GM18951 (cell line): ENCODE results near the gene SLC35F4.

ENCODE experiments used
- POLR2A ChIP-seq: IDR thresholded peaks from 4 replicates; pipeline ENCODE4 v1.6.1; 2011; ENCODE audit warnings: mild to moderate bottlenecking; ENCODE audit not compliant: insufficient read length, insufficient read depth; ENCODE audit errors: extremely low read depth
- in situ Hi-C: fragments of 300-500 bp; cut with MboI; formaldehyde crosslinking; loops from one replicate; pipeline ENCODE4 v1.12.0; 2022; ENCODE audit warnings: low sequenced_read_pairs, mixed read lengths, inconsistent platforms; ENCODE audit not compliant: unreplicated experiment

SLC35F4 gene

DNA sequence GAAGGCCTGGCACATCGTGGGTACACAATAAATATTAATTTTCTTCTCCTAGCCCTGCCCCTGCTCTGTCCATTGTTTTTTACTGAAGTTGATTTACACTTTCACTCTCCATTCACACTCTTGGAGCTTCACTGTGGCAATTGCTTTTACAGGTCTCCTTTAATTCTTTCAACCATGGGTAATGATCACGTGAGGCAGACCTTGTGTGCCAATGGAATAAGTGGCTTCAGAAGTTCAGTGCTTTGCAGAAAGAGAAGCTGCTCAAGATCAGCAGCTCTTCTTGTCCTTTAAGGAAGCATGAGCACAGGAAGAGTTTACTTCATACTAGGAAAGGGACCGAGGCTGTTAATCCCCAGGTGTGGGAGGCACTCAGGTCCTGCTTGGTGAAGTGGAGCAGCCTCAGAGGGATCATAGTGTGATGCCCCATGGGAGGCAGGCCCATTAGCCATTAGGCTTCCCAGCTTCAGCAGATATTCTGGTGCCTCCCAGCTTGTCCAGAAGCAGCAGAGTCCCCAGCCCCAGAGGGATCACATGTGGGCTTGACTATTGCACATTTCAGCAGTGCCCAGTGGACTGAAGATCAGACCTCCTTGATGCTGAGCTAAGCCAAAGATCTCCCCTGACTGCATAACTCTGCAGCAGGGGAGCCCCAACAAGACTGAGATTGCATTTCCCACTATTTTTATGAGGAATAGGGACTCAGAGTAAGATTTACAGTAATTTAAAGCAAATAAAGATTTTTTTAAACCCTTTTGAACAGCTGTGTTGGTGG lies 5.0 kb upstream of the SLC35F4 start:
- no peak for TF ChIP-seq POLR2A
- in situ Hi-C loops, result loop anchor here (10.0 to 25.0 kb wide), 2 partner anchors 176 to 334 kb away; no protein-coding TSS in a partner anchor

DNA sequence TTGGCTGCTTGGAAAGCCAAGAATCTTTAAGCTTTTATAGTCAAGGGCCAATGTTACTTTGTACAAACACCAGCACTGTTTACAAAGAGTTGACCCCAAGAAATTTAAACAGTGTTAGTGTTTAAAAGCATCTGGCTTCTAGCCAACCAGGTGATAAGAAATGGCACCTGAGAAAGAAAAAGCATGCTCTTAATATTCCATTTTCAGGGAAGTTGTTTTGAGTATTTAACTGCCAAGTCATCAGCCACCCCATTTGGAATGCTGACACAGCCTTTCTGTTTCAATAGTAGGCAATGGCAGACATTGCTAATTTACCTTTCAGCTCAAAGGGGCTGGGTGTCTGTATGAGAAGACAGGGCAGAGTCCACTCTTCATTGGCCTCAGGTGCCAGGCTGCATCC lies 3.7 kb upstream of the SLC35F4 start:
- TF ChIP-seq POLR2A, result no peak
- in situ Hi-C loops, result loop anchor here (10.0 to 25.0 kb wide), 2 partner anchors 175 to 332 kb away; no protein-coding TSS in a partner anchor

DNA sequence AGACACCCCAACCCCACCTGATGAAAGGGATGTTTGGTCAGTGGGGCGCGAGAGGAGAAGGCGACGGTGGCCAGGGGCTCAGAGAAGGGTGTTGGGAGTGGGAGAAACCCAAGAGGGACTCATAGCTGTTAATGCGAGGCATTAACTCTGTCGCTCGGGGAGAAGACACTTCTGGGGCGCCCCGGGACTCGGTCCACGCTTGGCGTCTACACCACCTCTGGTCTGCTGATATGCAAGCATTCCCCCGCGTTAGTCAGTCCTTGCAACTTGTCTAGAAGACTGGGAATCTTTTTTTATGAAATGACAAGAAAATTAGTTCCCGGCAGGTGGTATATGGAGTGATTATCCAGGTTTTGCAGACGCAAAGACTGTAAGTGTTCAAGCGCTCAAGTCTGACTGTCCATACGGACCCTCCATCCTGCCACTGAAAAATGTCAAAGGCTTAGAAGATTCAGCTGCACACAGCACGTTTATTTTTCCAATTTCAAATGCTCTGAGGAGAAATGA lies 360 bp upstream of the SLC35F4 start:
- TF ChIP-seq POLR2A, result no peak
- in situ Hi-C loops, result loop anchor here (25.0 kb wide), 1 partner anchor 329 kb away; no protein-coding TSS in a partner anchor

DNA sequence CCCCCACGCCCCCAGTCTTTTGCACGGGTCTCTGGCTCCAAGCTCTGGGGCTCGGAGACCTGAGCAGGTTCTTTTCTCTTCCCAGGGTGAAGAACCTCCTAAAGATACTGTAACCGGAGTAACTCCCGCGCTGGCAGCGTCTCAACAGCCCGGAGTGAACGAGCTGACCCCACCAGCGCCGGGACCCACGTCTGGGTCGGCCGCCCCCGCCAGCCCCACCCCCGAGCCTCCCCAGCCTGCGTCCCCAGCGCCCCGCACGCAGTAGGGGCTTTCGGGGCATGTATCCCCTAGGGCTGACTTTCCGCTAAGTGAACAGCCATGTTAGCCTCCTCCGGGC lies 858 bp downstream of the SLC35F4 start:
- in situ Hi-C loops, result loop anchor here (25.0 kb wide), 1 partner anchor 328 kb away; no protein-coding TSS in a partner anchor
- TF ChIP-seq POLR2A, result no peak

DNA sequence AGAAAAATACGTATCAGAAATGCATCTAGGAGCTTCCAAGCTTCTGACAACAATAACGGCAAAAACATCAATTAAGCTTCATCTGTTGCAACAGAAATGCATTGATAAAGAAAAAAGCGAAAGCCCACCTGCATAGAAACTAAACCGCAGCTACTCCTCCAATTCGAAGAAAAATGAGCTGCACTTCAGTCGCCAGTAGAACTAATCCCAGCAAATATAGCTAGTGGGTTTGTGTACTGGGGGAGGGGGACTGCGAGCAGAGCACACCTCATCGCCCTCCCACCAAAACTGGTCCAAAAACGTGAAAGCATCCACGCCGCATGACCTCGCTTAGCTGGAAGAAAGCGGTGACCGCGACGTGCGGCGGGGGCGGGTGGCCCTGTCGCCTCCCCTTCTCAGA lies 1.2 kb downstream of the SLC35F4 start:
- no peak for TF ChIP-seq POLR2A
- in situ Hi-C loops, result loop anchor here (25.0 kb wide), 1 partner anchor 327 kb away; no protein-coding TSS in a partner anchor

DNA sequence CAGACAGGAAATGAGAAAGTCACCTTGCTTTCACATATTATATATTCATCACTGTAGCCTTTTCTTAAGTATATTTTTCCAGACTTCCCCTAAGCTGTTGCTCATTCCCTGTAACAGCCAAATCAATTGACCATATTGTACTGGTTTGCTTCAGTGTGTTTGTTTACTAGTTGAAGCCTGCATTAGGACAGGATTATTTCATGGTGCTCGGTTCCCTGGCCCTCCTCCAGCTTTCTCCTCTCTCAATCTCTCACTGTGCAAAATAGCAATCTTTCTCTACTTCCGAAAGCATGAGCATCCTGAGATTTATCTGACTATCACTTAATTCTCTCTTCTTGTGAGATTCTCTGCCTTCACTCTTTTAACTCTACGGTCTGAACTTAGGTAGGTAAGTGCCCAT lies 2.4 kb downstream of the SLC35F4 start:
- no peak for TF ChIP-seq POLR2A
- in situ Hi-C loops, result loop anchor here (25.0 kb wide), 1 partner anchor 326 kb away; no protein-coding TSS in a partner anchor

DNA sequence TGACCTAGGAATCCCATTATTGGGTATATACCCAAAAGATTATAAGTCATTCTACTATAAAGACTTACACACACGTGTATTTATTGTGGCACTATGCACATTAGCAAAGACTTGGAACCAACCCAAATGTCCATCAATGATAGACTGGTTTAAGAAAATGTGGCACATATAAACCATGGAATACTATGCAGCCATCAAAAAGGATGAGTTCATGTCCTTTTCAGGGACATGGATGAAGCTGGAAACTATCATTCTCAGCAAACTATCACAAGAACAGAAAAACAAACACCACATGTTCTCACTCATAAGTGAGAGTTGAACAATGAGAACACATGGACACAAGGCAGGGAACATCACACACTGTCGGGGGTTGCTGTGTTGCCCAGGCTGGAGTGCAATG lies 10.2 kb downstream of the SLC35F4 start:
- in situ Hi-C loops, result loop anchor here (25.0 kb wide), 1 partner anchor 318 kb away; no protein-coding TSS in a partner anchor

DNA sequence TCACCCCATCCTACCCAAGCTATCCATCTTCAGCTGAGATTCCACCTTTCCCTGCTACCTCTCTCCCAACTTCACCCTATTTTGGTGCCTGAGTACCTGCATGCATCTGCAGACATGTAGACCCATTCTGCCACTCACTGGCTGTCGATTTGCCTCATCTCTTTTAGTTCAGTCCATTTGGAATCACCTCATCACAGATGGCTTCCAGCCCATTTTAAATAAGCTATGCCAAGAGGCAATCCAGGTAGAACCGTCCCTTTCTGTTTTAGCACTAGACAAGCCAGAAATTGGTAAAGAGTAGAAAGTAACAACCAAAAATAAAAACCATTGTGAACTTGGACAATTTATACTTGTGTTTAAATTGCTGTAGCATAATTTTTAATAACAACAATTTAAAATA lies 11.3 kb downstream of the SLC35F4 start:
- TF ChIP-seq POLR2A, result no peak
- in situ Hi-C loops, result loop anchor here (25.0 kb wide), 1 partner anchor 317 kb away; no protein-coding TSS in a partner anchor

DNA sequence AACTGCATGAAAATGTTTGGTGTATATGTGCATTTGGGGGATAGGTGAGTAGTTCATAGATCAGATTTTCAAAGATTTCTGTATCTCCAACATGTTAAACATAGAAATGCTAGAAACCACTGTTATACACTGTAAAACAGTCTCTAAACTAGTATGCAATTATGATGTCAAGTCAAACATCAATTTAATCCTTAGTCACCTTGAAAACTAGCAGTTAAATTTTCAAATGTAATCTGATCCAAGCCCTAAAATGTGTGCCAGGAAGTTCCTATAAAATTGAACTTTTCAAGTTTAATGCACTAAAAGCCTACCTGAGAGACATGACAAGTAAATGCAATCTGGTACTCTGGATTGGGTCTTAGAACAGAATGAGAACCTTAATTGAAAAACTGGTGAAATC lies 14.5 kb downstream of the SLC35F4 start:
- in situ Hi-C loops, result loop anchor here (25.0 kb wide), 1 partner anchor 314 kb away; no protein-coding TSS in a partner anchor
- no peak for TF ChIP-seq POLR2A

DNA sequence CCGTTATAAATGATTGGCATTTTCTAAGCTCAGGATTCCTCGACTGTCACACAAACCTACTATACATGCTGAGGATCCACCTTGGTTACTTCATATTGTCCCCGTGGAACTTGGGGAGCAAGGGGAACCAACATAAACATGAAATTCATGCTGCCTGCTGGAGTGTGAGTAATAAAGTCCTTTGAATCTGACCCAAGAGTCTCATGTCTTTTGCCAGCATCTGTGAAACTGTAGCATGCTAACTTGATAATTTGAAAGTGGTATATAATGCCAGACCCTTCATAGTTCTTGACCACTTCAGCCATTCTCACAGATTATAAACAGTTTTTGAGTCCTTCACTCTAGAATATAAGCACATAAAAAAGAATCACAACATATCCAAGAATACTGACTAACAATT lies 17.1 kb downstream of the SLC35F4 start:
- in situ Hi-C loops, result no loop called here
- no peak for TF ChIP-seq POLR2A

DNA sequence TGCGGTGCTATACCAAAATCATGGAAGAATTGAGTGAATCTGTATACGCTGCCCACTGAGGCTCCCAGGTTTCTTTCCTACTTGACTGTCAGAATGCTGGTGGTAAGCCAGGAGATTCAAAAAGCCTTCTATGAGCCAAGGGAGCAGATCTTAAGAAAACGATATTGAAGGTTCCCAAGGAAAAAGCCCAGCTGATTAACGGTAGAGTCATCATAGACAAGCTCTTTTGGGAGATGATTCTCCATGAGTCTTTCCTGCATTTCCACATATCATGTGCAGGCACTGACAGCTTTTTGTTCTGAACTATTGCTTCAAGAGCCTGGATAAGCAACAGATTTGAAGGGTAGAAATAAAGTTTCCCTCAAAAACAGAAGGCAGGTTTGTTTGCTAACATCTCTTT lies 17.5 kb downstream of the SLC35F4 start:
- in situ Hi-C loops, result no loop called here
- TF ChIP-seq POLR2A, result no peak

DNA sequence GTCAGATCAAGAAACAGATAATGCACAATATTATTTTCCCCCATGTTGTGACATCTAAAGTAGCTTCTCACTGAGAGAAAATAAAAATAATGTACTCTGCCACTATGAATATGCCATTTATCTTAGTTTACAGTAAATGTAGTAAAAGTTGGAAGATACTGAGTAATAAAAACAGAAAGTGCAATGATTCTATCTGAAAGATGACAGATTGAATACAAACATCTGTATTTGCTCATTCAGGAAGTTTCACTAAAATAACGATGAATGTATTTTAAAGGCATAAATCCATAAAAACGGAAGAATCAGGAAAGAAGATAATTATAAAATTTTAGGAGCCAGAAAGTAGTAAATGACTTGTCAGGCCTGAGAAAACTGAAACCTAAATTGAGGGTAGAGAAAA lies 18.2 kb downstream of the SLC35F4 start:
- no peak for TF ChIP-seq POLR2A

DNA sequence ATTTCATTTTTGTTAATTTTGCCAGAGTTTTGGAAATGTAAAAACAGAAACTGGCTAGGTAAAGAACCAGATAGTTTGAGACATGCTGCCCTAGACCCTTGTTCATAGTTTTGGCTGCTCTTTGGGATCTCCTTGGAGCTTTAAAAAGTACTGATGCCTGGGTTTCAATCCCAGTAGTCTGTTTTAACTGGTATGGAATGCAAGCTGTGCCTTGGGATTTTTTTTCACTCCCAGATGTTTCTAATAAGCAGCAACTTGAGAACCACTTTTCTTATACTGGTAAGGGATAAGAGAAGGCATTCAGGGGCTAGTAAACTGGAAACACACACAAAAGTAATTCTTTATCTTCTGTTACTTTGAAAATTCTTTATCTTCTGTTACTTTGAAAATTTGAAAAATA lies 18.8 kb downstream of the SLC35F4 start:
- no peak for TF ChIP-seq POLR2A
- in situ Hi-C loops, result no loop called here

More for the DNA sequence above, 18.2 kb downstream of the SLC35F4 start:
- in situ Hi-C loops, result no loop called here

DNA sequence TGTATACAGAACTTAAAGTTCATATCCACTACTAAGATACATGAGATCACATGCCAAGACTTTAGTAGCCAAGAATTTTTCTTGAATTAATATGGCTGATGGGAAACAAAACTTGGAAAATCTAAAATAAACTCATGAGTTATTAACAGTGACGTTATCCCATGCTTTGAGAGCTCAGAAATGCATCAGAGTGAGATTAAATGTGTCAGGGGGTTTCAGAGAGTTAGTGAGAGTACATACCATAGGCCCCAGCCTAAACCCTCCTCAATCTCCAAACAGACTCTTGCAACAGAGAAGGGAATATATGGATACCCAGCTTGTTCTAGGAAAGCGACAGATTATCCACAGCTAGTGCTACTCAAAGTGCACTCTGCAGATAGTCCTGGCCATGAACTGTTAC lies 19.3 kb downstream of the SLC35F4 start:
- TF ChIP-seq POLR2A, result no peak
- in situ Hi-C loops, result no loop called here
